ENCODE measurements around the gene NOS1AP. TPM values are rescaled to one million over a fixed set of nuclear protein-coding genes. Genes with fewer than 3 reads are reported as not detected.

Gene NOS1AP
- total and polyA plus RNA-seq, 2 experiments from 2014 or later = 5.8 to 6.6 TPM

GRCh38 chr1:162020150-162020549 lies 49.3 kb upstream of the NOS1AP start (continued):
- TF ChIP-seq REST (IDR thresholded peaks at IDR 0.05; ENCODE audit: unreplicated experiment) (no peak), ETS1 (IDR thresholded peaks at IDR 0.05) (no peak), ZNF114 (CRISPR knock-in tag; IDR thresholded peaks at IDR 0.05) (no peak)

- Mint-ChIP-seq H3K4me3 (peak overlapping the region; percentile 35; the same call in 1 of the 3 replicates), H3K4me1 (peaks cover 25% of the 10 kb centered on the region), H3K9me3 (no peaks in the 10 kb centered on the region), H3K27ac (no peak overlapping the region), H3K36me3 (ENCODE audit: low read depth) (no peaks in the 10 kb centered on the region; the same call in 1 of the 3 replicates), H3K27me3 (ENCODE audit: insufficient read depth, low read depth, poor library complexity) (peaks cover 43% of the 10 kb centered on the region)
- ATAC-seq = no peak
- Histone ChIP-seq H3K4me1 (ENCODE audit: insufficient read depth) (peaks cover 24% of the 10 kb centered on the region), H3K79me2 (replicated peaks; ENCODE audit: insufficient read depth) (no peaks in the 10 kb centered on the region), H3K9me2 (ENCODE audit: insufficient read depth) (no peaks in the 10 kb centered on the region), H3K27ac (ENCODE audit: low read depth) (0 out of 2 replicates have a peak overlapping the region, but pooled peaks have one; percentile 16), H3K4me3 (no peak overlapping the region), H3K4me2 (peak overlapping the region; percentile 59), H2AFZ (no peak overlapping the region), H3K36me3 (ENCODE audit: insufficient read depth) (no peaks in the 10 kb centered on the region), H3K27me3 (ENCODE audit: insufficient read depth) (peaks cover 40% of the 10 kb centered on the region), H3F3A (replicated peaks; ENCODE audit: low read depth) (0 out of 2 replicates have a peak, but pooled peaks cover 9% of the 10 kb centered on the region), H4K20me1 (replicated peaks; ENCODE audit: insufficient read depth) (no peaks in the 10 kb centered on the region)
- DNase-seq (ENCODE audit: low spot score) = peak; percentile 16
- TF ChIP-seq NANOG (IDR thresholded peaks at IDR 0.05; ENCODE audit: borderline replicate concordance) (no peak), CTCF (conservative IDR thresholded peaks at IDR 0.05; ENCODE audit: low read depth in 2 of 2) (no peak), EZH2phosphoT487 (IDR thresholded peaks at IDR 0.05; ENCODE audit: unreplicated experiment) (no peak), ZNF114 (CRISPR knock-in tag; IDR thresholded peaks at IDR 0.05) (no peak), REST (IDR thresholded peaks at IDR 0.05; ENCODE audit: unreplicated experiment) (no peak), JUNB (IDR thresholded peaks at IDR 0.05; ENCODE audit: unreplicated experiment) (no peak), STAT1 (IDR thresholded peaks at IDR 0.05; ENCODE audit: unreplicated experiment) (no peak)
These were observed 48.4 kb upstream of the NOS1AP start for GRCh38 chr1:162021124-162021523.
